HCT116 (cell line): ENCODE data around the gene SPINK14. TPM values are rescaled to one million over a fixed set of nuclear protein-coding genes. Genes with fewer than 3 reads are reported as not detected.

Experiments used
- ATAC-seq: fragments of 200-7000 bp; cut with Tn5 transposase; 2 replicates; pipeline ENCODE4 v1.9.1; 2020; ENCODE audit warnings: mild to moderate bottlenecking, moderate library complexity
- BruUV-seq: library from RNA; stranded (reverse); fragments of 400-500 nt; replicated peaks from 2 replicates; lab custom pipeline; 2021; lab: Mats Ljungman, UMichigan
- CTCF ChIA-PET: fragments of 300-600 bp; sonication (Branson Sonifier 250); formaldehyde crosslinking; loops from one replicate; lab custom pipeline; 2021; ENCODE audit warnings: antibody characterized with exemption; lab: Charles Lee
- POLR2A ChIA-PET: fragments of 300-600, 350-600 bp; sonication (Branson Sonifier 250); formaldehyde crosslinking; loops from one replicate; lab custom pipeline; 2021; ENCODE audit warnings: antibody characterized with exemption; lab: Charles Lee
- RAD21 ChIA-PET, 2 experiments: fragments of 300-600 bp; sonication (Branson Sonifier 250); formaldehyde crosslinking; loops; one replicate each; lab custom pipeline; 2023; ENCODE audit warnings: low total read pairs in 2 of 2; ENCODE audit not compliant: uncharacterized antibody in 2 of 2, unreplicated experiment in 2 of 2, low non-redundant PET in 1 of 2; lab: Charles Lee
- DNase-seq: peaks from one replicate; pipeline ENCODE4 v3.0.0-alpha.2; 2010; ENCODE audit warnings: low read depth, low spot score
- H2AFZ ChIP-seq: fragments of 200-600 bp; shearing (Covaris generic), sonication (generic); 2 replicates; pipeline ENCODE4 v1.6.1; 2017; ENCODE audit warnings: low read depth, mixed run types, mixed read lengths, antibody characterized with exemption, low read length; ENCODE audit not compliant: poor library complexity, severe bottlenecking
- H3K27ac ChIP-seq: 2 replicates; pipeline ENCODE4 v1.5.1; 2012; ENCODE audit warnings: low read depth, low read length
- H3K27me3 ChIP-seq: fragments of 200-600 bp; sonication (generic); 2 replicates; pipeline ENCODE4 v1.6.1; 2016; ENCODE audit warnings: mixed run types, low read length, mixed read lengths; ENCODE audit not compliant: insufficient read depth
- H3K36me3 ChIP-seq, 2 experiments: fragments of 200-500 bp in 1 of 2; fragments of 200-600 bp in 1 of 2; sonication (Bioruptor generic) in 1 of 2; sonication (generic) in 1 of 2; 2 replicates each; pipeline versions ENCODE4 v1.5.1 to v1.6.1; 2014 to 2016; ENCODE audit warnings: low read length in 2 of 2, inconsistent platforms in 1 of 2, mixed read lengths in 1 of 2, mixed run types in 1 of 2; ENCODE audit not compliant: insufficient read depth in 2 of 2, control insufficient read depth in 1 of 2
- H3K4me1 ChIP-seq, 2 experiments: fragments of 200-600 bp in 1 of 2; sonication (generic) in 1 of 2; 2 replicates each; pipeline versions ENCODE4 v1.5.1 to v1.6.1; 2012 to 2017; ENCODE audit warnings: low read length in 2 of 2, inconsistent platforms in 1 of 2, mild to moderate bottlenecking in 1 of 2, mixed read lengths in 1 of 2, mixed run types in 1 of 2, moderate library complexity in 1 of 2; ENCODE audit not compliant: insufficient read depth in 2 of 2, control insufficient read depth in 1 of 2
- H3K4me2 ChIP-seq: fragments of 200-600 bp; sonication (generic); 2 replicates; pipeline ENCODE4 v1.6.1; 2017; ENCODE audit warnings: mixed run types, low read length, mixed read lengths
- H3K4me3 ChIP-seq, 2 experiments: fragments of 200-600 bp in 1 of 2; sonication (generic) in 1 of 2; replicated peaks in 1 of 2; 2 replicates each; pipeline ENCODE4 v1.5.1; 2011 to 2016; ENCODE audit warnings: low read length in 2 of 2, control low read depth in 1 of 2, low read depth in 1 of 2, mild to moderate bottlenecking in 1 of 2, mixed read lengths in 1 of 2, mixed run types in 1 of 2
- H3K79me2 ChIP-seq: fragments of 200-600 bp; sonication (generic); 2 replicates; pipeline ENCODE4 v1.6.1; 2017; ENCODE audit warnings: mild to moderate bottlenecking, mixed run types, low read length, moderate library complexity, mixed read lengths; ENCODE audit not compliant: insufficient read depth
- H3K9ac ChIP-seq: fragments of 200-600 bp; sonication (generic); 2 replicates; pipeline ENCODE4 v1.6.1; 2016; ENCODE audit warnings: low read length, mixed read lengths
- H3K9me2 ChIP-seq: fragments of 200-600 bp; sonication (generic), shearing (Covaris generic); 2 replicates; pipeline ENCODE4 v1.6.1; 2017; ENCODE audit warnings: mixed run types, mild to moderate bottlenecking, moderate library complexity; ENCODE audit not compliant: insufficient read depth
- H3K9me3 ChIP-seq, 2 experiments: fragments of 200-500 bp in 1 of 2; fragments of 200-600 bp in 1 of 2; sonication (Bioruptor generic) in 1 of 2; sonication (generic) in 1 of 2; 2 replicates each; pipeline ENCODE4 v1.6.1; 2014 to 2017; ENCODE audit warnings: low read length in 2 of 2, mixed read lengths in 2 of 2, inconsistent platforms in 1 of 2, low read depth in 1 of 2, mild to moderate bottlenecking in 1 of 2, mixed run types in 1 of 2, moderate library complexity in 1 of 2; ENCODE audit not compliant: control insufficient read depth in 1 of 2, insufficient read depth in 1 of 2
- H4K20me1 ChIP-seq: fragments of 200-600 bp; sonication (generic), shearing (Covaris generic); 2 replicates; pipeline ENCODE4 v1.6.1; 2017; ENCODE audit warnings: mixed run types, mild to moderate bottlenecking, moderate library complexity; ENCODE audit not compliant: insufficient read depth
- CBX3 ChIP-seq: IDR thresholded peaks from 2 replicates; pipeline ENCODE4 v1.6.1; 2012; ENCODE audit warnings: low read depth
- EZH2phosphoT487 ChIP-seq: fragments of 200-600 bp; IDR thresholded peaks from 2 replicates; pipeline ENCODE4 v1.6.1; 2018; ENCODE audit warnings: antibody characterized with exemption, borderline replicate concordance
- SRF ChIP-seq: IDR thresholded peaks from 2 replicates; pipeline ENCODE4 v1.6.1; 2012; ENCODE audit warnings: low read depth
- ZFX ChIP-seq: fragments of 450-650 bp; IDR thresholded peaks from 2 replicates; pipeline ENCODE4 v1.6.1; 2017
- intact Hi-C: fragments of 100-400 bp; cut with micrococcal nuclease; formaldehyde crosslinking; loops from 2 replicates; pipeline ENCODE4 v1.10.0; 2022
- total RNA-seq: library from RNA; stranded (reverse); gene quantifications from one replicate; pipeline ENCODE4 v1.2.1, GENCODE V29; 2021; ENCODE audit not compliant: unreplicated experiment
- TF ChIP-seq, protein P1 (sequence below): IDR thresholded peaks from 2 replicates; pipeline ENCODE4 v1.6.1; 2012; ENCODE audit warnings: low read depth
- TF ChIP-seq, protein P2 (sequence below): IDR thresholded peaks from 2 replicates; pipeline ENCODE4 v1.6.1; 2012
- TF ChIP-seq, protein P3 (sequence below): IDR thresholded peaks from 2 replicates; pipeline ENCODE4 v1.6.1; 2011; ENCODE audit warnings: mild to moderate bottlenecking, low read length, moderate library complexity; ENCODE audit not compliant: insufficient replicate concordance; ENCODE audit errors: extremely low read depth

The SPINK14 gene
- total RNA-seq, 1 experiment from 2014 or later: not detected

DNA sequence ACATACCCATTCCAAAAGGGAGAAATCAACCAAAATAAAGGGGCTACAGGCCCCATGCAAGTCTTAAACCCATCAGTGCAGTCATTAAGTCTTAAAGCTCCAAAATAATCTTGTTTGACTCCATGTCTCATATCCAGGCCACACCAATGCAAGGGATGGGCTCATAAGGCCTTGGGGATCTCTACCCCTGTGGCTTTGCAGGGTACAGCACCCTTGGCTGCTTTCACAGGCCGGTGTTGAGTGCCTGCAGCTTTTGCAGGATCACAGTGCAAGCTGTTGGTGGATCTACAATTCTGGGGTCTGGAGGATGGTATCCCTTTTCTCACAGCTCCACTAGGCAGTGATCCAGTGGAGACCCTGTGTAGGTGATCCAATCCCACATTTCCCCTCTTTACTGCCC lies 5.0 kb upstream of the SPINK14 start:
- Histone ChIP-seq H3K9me3 (no peaks in the 10 kb centered on the region), H3K4me1 (no peaks in the 10 kb centered on the region), H3K9me2 (no peaks in the 10 kb centered on the region), H4K20me1 (no peaks in the 10 kb centered on the region; the same call in 1 of the 2 replicates), H3K4me3 (no peak overlapping the region), H2AFZ (no peak overlapping the region), H3K27me3 (0 out of 2 replicates have a peak, but pooled peaks cover 3% of the 10 kb centered on the region), H3K36me3 (no peaks in the 10 kb centered on the region), H3K79me2 (no peaks in the 10 kb centered on the region), H3K27ac (no peak overlapping the region), H3K4me2 (no peak overlapping the region), H3K9ac (no peak overlapping the region)
- RAD21 ChIA-PET: no interaction called here
- TF ChIP-seq, protein P1, sequence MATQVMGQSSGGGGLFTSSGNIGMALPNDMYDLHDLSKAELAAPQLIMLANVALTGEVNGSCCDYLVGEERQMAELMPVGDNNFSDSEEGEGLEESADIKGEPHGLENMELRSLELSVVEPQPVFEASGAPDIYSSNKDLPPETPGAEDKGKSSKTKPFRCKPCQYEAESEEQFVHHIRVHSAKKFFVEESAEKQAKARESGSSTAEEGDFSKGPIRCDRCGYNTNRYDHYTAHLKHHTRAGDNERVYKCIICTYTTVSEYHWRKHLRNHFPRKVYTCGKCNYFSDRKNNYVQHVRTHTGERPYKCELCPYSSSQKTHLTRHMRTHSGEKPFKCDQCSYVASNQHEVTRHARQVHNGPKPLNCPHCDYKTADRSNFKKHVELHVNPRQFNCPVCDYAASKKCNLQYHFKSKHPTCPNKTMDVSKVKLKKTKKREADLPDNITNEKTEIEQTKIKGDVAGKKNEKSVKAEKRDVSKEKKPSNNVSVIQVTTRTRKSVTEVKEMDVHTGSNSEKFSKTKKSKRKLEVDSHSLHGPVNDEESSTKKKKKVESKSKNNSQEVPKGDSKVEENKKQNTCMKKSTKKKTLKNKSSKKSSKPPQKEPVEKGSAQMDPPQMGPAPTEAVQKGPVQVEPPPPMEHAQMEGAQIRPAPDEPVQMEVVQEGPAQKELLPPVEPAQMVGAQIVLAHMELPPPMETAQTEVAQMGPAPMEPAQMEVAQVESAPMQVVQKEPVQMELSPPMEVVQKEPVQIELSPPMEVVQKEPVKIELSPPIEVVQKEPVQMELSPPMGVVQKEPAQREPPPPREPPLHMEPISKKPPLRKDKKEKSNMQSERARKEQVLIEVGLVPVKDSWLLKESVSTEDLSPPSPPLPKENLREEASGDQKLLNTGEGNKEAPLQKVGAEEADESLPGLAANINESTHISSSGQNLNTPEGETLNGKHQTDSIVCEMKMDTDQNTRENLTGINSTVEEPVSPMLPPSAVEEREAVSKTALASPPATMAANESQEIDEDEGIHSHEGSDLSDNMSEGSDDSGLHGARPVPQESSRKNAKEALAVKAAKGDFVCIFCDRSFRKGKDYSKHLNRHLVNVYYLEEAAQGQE: no peak
- TF ChIP-seq, protein P2, sequence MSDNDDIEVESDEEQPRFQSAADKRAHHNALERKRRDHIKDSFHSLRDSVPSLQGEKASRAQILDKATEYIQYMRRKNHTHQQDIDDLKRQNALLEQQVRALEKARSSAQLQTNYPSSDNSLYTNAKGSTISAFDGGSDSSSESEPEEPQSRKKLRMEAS: no peak
- TF ChIP-seq EZH2phosphoT487 (no peak), CBX3 (no peak), ZFX (no peak), SRF (no peak)
- TF ChIP-seq, protein P3, sequence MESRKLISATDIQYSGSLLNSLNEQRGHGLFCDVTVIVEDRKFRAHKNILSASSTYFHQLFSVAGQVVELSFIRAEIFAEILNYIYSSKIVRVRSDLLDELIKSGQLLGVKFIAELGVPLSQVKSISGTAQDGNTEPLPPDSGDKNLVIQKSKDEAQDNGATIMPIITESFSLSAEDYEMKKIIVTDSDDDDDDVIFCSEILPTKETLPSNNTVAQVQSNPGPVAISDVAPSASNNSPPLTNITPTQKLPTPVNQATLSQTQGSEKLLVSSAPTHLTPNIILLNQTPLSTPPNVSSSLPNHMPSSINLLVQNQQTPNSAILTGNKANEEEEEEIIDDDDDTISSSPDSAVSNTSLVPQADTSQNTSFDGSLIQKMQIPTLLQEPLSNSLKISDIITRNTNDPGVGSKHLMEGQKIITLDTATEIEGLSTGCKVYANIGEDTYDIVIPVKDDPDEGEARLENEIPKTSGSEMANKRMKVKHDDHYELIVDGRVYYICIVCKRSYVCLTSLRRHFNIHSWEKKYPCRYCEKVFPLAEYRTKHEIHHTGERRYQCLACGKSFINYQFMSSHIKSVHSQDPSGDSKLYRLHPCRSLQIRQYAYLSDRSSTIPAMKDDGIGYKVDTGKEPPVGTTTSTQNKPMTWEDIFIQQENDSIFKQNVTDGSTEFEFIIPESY: no peak
- DNase-seq: no peak
- peak; percentile 67; the same call in 1 of the 2 replicates for ATAC-seq
- intact Hi-C loops: no loop called here
- CTCF ChIA-PET: no interaction called here
- no TSS peak for BruUV-seq
- POLR2A ChIA-PET: no interaction called here
